H9 (cell line): ENCODE data around the gene RAET1G. TPM values are rescaled to one million over a fixed set of nuclear protein-coding genes. Genes with fewer than 3 reads are reported as not detected.

ENCODE experiments used
- DNase-seq: peaks from one replicate; pipeline ENCODE4 v3.0.0-alpha.2; 2017
- H2AFZ ChIP-seq: one replicate; pipeline ENCODE4 v1.6.1; 2013; ENCODE audit warnings: mild to moderate bottlenecking, low read length, control low read depth, moderate library complexity
- H2AK5ac ChIP-seq: 2 replicates; pipeline ENCODE4 v1.6.1; 2013; ENCODE audit warnings: low read length, control low read depth, mixed read lengths; ENCODE audit not compliant: insufficient read length
- H2BK120ac ChIP-seq: one replicate; pipeline ENCODE4 v1.6.1; 2013; ENCODE audit warnings: low read depth, mild to moderate bottlenecking, low read length, control low read depth, inconsistent platforms; ENCODE audit not compliant: poor library complexity, severe bottlenecking
- H2BK12ac ChIP-seq: 2 replicates; pipeline ENCODE4 v1.6.1; 2013; ENCODE audit warnings: low read length, control low read depth, mixed read lengths, low read depth; ENCODE audit not compliant: insufficient read length
- H2BK15ac ChIP-seq: 2 replicates; pipeline ENCODE4 v1.6.1; 2013; ENCODE audit warnings: low read depth, low read length, control low read depth
- H2BK20ac ChIP-seq: one replicate; pipeline ENCODE4 v1.6.1; 2013; ENCODE audit warnings: low read depth, mild to moderate bottlenecking, low read length, control low read depth, inconsistent platforms; ENCODE audit not compliant: poor library complexity, severe bottlenecking
- H2BK5ac ChIP-seq: 2 replicates; pipeline ENCODE4 v1.6.1; 2013; ENCODE audit warnings: low read length, control low read depth, mixed read lengths; ENCODE audit not compliant: insufficient read length
- H3K14ac ChIP-seq: 2 replicates; pipeline ENCODE4 v1.6.1; 2013; ENCODE audit warnings: low read length, control low read depth; ENCODE audit not compliant: insufficient read depth
- H3K18ac ChIP-seq: 2 replicates; pipeline ENCODE4 v1.6.1; 2013; ENCODE audit warnings: low read depth, mild to moderate bottlenecking, mixed read lengths, low read length, control low read depth; ENCODE audit not compliant: insufficient read length
- H3K23ac ChIP-seq: 2 replicates; pipeline ENCODE4 v1.6.1; 2013; ENCODE audit warnings: low read length, control low read depth, mixed read lengths, low read depth; ENCODE audit not compliant: insufficient read length
- H3K23me2 ChIP-seq: 2 replicates; pipeline ENCODE4 v1.6.1; 2013; ENCODE audit warnings: low read depth, mild to moderate bottlenecking, mixed read lengths, low read length, control low read depth; ENCODE audit not compliant: insufficient read length, poor library complexity, severe bottlenecking
- H3K27ac ChIP-seq: 2 replicates; pipeline ENCODE4 v1.5.1; 2013; ENCODE audit warnings: low read length, control low read depth, mixed read lengths, low read depth; ENCODE audit not compliant: insufficient read length
- H3K27me3 ChIP-seq: 2 replicates; pipeline ENCODE4 v1.6.1; 2013; ENCODE audit warnings: low read length, control low read depth, inconsistent platforms; ENCODE audit not compliant: insufficient read depth
- H3K4ac ChIP-seq: 2 replicates; pipeline ENCODE4 v1.6.1; 2013; ENCODE audit warnings: low read depth, mild to moderate bottlenecking, control low read depth, inconsistent platforms, low read length, moderate library complexity
- H3K4me1 ChIP-seq: 2 replicates; pipeline ENCODE4 v1.6.1; 2013; ENCODE audit warnings: low read length, control low read depth, inconsistent platforms; ENCODE audit not compliant: insufficient read depth
- H3K4me2 ChIP-seq: 2 replicates; pipeline ENCODE4 v1.6.1; 2013; ENCODE audit warnings: low read length, control low read depth, mixed read lengths; ENCODE audit not compliant: insufficient read length, insufficient read depth
- H3K56ac ChIP-seq: 2 replicates; pipeline ENCODE4 v1.6.1; 2013; ENCODE audit warnings: low read depth, mild to moderate bottlenecking, mixed read lengths, low read length, control low read depth; ENCODE audit not compliant: insufficient read length
- H3K79me1 ChIP-seq: 2 replicates; pipeline ENCODE4 v1.6.1; 2013; ENCODE audit warnings: low read depth, mild to moderate bottlenecking, moderate library complexity, low read length, control low read depth, inconsistent platforms; ENCODE audit not compliant: insufficient read depth, poor library complexity, severe bottlenecking
- H3K79me2 ChIP-seq: 2 replicates; pipeline ENCODE4 v1.6.1; 2013; ENCODE audit warnings: low read length, control low read depth, inconsistent platforms; ENCODE audit not compliant: insufficient read depth
- H3K9ac ChIP-seq: 2 replicates; pipeline ENCODE4 v1.6.1; 2013; ENCODE audit warnings: low read length, control low read depth, mixed read lengths; ENCODE audit not compliant: insufficient read length; ENCODE audit errors: extremely low read depth
- H3K9me3 ChIP-seq: one replicate; pipeline ENCODE4 v1.6.1; 2013; ENCODE audit warnings: low read depth, low read length, inconsistent platforms; ENCODE audit not compliant: control insufficient read depth
- H3T11ph ChIP-seq: one replicate; pipeline ENCODE4 v1.6.1; 2013; ENCODE audit warnings: mild to moderate bottlenecking, low read length, control low read depth, inconsistent platforms
- H4K20me1 ChIP-seq: one replicate; pipeline ENCODE4 v1.6.1; 2013; ENCODE audit not compliant: control insufficient read depth, insufficient read length, insufficient read depth
- H4K5ac ChIP-seq: 2 replicates; pipeline ENCODE4 v1.6.1; 2013; ENCODE audit warnings: low read depth, mild to moderate bottlenecking, mixed read lengths, low read length, control low read depth; ENCODE audit not compliant: insufficient read length
- H4K8ac ChIP-seq: replicated peaks from 2 replicates; pipeline ENCODE4 v1.6.1; 2013; ENCODE audit warnings: low read length, control low read depth, mixed read lengths, low read depth; ENCODE audit not compliant: insufficient read length
- H4K91ac ChIP-seq: 2 replicates; pipeline ENCODE4 v1.6.1; 2013; ENCODE audit warnings: low read depth, mild to moderate bottlenecking, moderate library complexity, mixed read lengths, low read length, control low read depth; ENCODE audit not compliant: insufficient read length
- H3K27ac Mint-ChIP-seq, 3 experiments: 2 replicates in 2 of 3; 3 replicates in 1 of 3; pipeline ENCODE4 v1.8.0; 2020 to 2021; ENCODE audit warnings: mixed read lengths in 3 of 3, mild to moderate bottlenecking in 1 of 3, moderate library complexity in 1 of 3
- H3K27me3 Mint-ChIP-seq: 2 replicates; pipeline ENCODE4 v1.8.0; 2021; ENCODE audit warnings: low read depth, mild to moderate bottlenecking, moderate library complexity, mixed read lengths
- H3K36me3 Mint-ChIP-seq, 3 experiments: 2 replicates in 2 of 3; 3 replicates in 1 of 3; pipeline ENCODE4 v1.8.0; 2020 to 2021; ENCODE audit warnings: low read depth in 3 of 3, mixed read lengths in 3 of 3; ENCODE audit not compliant: insufficient read depth in 1 of 3
- H3K4me1 Mint-ChIP-seq, 2 experiments: 2 replicates each; pipeline ENCODE4 v1.8.0; 2020; ENCODE audit warnings: mixed read lengths in 2 of 2
- H3K4me3 Mint-ChIP-seq, 2 experiments: 2 replicates in 1 of 2; 3 replicates in 1 of 2; pipeline ENCODE4 v1.8.0; 2020 to 2021; ENCODE audit warnings: mild to moderate bottlenecking in 2 of 2, mixed read lengths in 2 of 2, moderate library complexity in 1 of 2
- H3K9me3 Mint-ChIP-seq, 2 experiments: 2 replicates in 1 of 2; 3 replicates in 1 of 2; pipeline ENCODE4 v1.8.0; 2020; ENCODE audit warnings: mild to moderate bottlenecking in 2 of 2, mixed read lengths in 2 of 2, moderate library complexity in 1 of 2
- WGBS: extraction: QIAGEN DNeasy Blood & Tissue Kit; methylation state at CpG from one replicate; pipeline ENCODE4 v1.1.7; 2013; ENCODE audit warnings: missing lambda C conversion rate, low lambda C conversion rate, mixed read lengths; ENCODE audit not compliant: insufficient read length; ENCODE audit errors: extremely low coverage; 5-methylcytosine and 5-hydroxymethylcytosine counted together
- total RNA-seq: library from RNA; stranded (reverse); gene quantifications from 2 replicates; pipeline ENCODE4 v1.2.1, GENCODE V29; 2021
- TF ChIP-seq, protein P1 (sequence below): fragments of 200-600 bp; sonication (generic); conservative IDR thresholded peaks from 3 replicates; pipeline ENCODE4 v1.8.0; 2021; ENCODE audit warnings: antibody characterized with exemption, mild to moderate bottlenecking

RAET1G gene
- total RNA-seq, 1 experiment from 2014 or later = not detected

DNA sequence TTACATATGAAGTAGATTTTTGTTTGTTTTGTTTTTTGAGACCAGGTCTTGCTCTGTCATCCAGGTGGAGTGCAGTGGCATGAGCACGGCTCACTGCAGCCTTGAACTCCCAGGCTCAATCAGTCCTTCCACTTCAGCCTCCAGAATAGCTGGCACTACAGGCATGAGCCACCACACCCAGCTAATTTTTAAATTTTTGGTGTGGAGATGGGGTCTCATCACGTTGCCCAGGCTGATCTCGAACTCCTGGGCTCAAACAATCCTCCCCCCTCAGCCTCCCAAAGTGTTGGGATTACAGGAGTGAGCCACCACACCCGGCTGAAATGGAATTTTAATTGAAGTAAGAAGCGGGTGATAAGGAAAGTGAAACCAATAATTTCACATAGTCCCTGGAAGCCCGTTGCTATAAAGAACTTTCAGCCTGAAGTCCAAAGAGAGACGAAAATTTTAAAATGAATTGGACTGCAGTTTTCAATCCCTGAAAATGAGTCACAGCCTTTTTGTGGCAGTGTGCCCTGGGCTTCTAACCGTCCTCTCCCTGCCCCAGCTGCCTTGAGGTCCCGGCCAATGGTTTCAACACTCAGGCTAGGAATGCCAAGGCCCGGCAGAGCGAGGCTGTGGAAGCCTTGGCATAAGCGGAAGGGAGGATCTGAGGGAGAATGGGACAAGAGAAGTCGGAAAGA is 25.8 kb downstream of the RAET1G start:
- Histone ChIP-seq H4K91ac (no peak overlapping the region), H3K4me2 (no peak overlapping the region), H3K27ac (no peak overlapping the region), H2BK15ac (no peak overlapping the region), H3K27me3 (no peaks in the 10 kb centered on the region; the same call in 1 of the 2 replicates), H3K18ac (no peak overlapping the region), H3K9me3 (no peaks in the 10 kb centered on the region), H3K79me2 (no peaks in the 10 kb centered on the region), H3K56ac (no peak overlapping the region), H3K4ac (no peak overlapping the region), H4K5ac (no peak overlapping the region), H3K79me1 (no peaks in the 10 kb centered on the region), H2BK120ac (no peak overlapping the region), H2BK5ac (no peak overlapping the region), H3K23ac (no peak overlapping the region), H4K8ac (no peak overlapping the region), H4K20me1 (no peaks in the 10 kb centered on the region), H3K23me2 (no peaks in the 10 kb centered on the region), H2AFZ (no peak overlapping the region), H3K14ac (no peak overlapping the region), H2BK20ac (no peak overlapping the region), H3T11ph (no peak overlapping the region), H2BK12ac (no peak overlapping the region), H3K4me1 (no peaks in the 10 kb centered on the region; the same call in 1 of the 2 replicates), H3K9ac (no peak overlapping the region), H2AK5ac (no peak overlapping the region)
- Mint-ChIP-seq H3K4me3 (no peak overlapping the region), H3K4me1 (peaks cover 0 to 9% of the 10 kb centered on the region in 2 experiments; a peak in 3 of 4 replicates), H3K36me3 (no peaks in the 10 kb centered on the region), H3K27me3 (peaks cover 48% of the 10 kb centered on the region), H3K9me3 (no peaks in the 10 kb centered on the region), H3K27ac (no peak overlapping the region)
- no peak for DNase-seq
- WGBS = no CpG with 5 or more reads among the region's 13 CpGs
- TF ChIP-seq, protein P1, sequence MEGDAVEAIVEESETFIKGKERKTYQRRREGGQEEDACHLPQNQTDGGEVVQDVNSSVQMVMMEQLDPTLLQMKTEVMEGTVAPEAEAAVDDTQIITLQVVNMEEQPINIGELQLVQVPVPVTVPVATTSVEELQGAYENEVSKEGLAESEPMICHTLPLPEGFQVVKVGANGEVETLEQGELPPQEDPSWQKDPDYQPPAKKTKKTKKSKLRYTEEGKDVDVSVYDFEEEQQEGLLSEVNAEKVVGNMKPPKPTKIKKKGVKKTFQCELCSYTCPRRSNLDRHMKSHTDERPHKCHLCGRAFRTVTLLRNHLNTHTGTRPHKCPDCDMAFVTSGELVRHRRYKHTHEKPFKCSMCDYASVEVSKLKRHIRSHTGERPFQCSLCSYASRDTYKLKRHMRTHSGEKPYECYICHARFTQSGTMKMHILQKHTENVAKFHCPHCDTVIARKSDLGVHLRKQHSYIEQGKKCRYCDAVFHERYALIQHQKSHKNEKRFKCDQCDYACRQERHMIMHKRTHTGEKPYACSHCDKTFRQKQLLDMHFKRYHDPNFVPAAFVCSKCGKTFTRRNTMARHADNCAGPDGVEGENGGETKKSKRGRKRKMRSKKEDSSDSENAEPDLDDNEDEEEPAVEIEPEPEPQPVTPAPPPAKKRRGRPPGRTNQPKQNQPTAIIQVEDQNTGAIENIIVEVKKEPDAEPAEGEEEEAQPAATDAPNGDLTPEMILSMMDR = no peak
